Anterior cingulate cortex (tissue), 58 donors: ENCODE measurements around the gene KCNC1.
A peak's percentile ranks its signal among the peaks of the same experiment; 100 is the strongest.

Source experiments
- DNase-seq, 58 donors: peaks; one replicate each; lab custom pipeline; 2025; lab: John Stamatoyannopoulos, UW

The KCNC1 gene

GRCh38 chr11:17750013-17750800 lies 15.6 kb downstream of the KCNC1 start:
- no peak for DNase-seq

GRCh38 chr11:17750801-17751165 lies 16.2 kb downstream of the KCNC1 start:
- no peak for DNase-seq

- DNase-seq, result no peak
Observed at GRCh38 chr11:17751558-17751957, 17.0 kb downstream of the KCNC1 start.

- DNase-seq, result peak in 19 of 58 donors; percentile 14 to 82 (median 40)
Observed at GRCh38 chr11:17752144-17752543, 17.6 kb downstream of the KCNC1 start.

GRCh38 chr11:17753153-17753552 lies 18.6 kb downstream of the KCNC1 start:
- DNase-seq, result no peak

GRCh38 chr11:17753641-17754040 lies 19.1 kb downstream of the KCNC1 start:
- DNase-seq, result peak in 1 of 58 donors; percentile 15

- no peak for DNase-seq
Observed at GRCh38 chr11:17755891-17756290, 21.3 kb downstream of the KCNC1 start.

- peak in 10 of 58 donors; percentile 7 to 39 (median 24) for DNase-seq
Observed at GRCh38 chr11:17760102-17761029, 25.8 kb downstream of the KCNC1 start.

- no peak for DNase-seq
Observed at GRCh38 chr11:17762309-17762974, 27.9 kb downstream of the KCNC1 start.

- peak in 1 of 58 donors; percentile 30 for DNase-seq
Observed at GRCh38 chr11:17763244-17763643, 28.7 kb downstream of the KCNC1 start.

- DNase-seq, result no peak
Observed at GRCh38 chr11:17763703-17764102, 29.1 kb downstream of the KCNC1 start.

GRCh38 chr11:17764446-17765218 lies 30.1 kb downstream of the KCNC1 start:
- no peak for DNase-seq

GRCh38 chr11:17765356-17766072 lies 30.9 kb downstream of the KCNC1 start:
- DNase-seq, result peak in 28 of 58 donors; percentile 5 to 73 (median 36)

GRCh38 chr11:17766073-17766359 lies 31.4 kb downstream of the KCNC1 start:
- DNase-seq, result peak in 1 of 58 donors; percentile 33

- DNase-seq, result no peak
Observed at GRCh38 chr11:17766590-17766989, 32.0 kb downstream of the KCNC1 start.

GRCh38 chr11:17767301-17767885 lies 32.8 kb downstream of the KCNC1 start:
- no peak for DNase-seq

GRCh38 chr11:17767914-17768313 lies 33.3 kb downstream of the KCNC1 start:
- DNase-seq, result no peak

GRCh38 chr11:17768547-17768946 lies 34.0 kb downstream of the KCNC1 start:
- no peak for DNase-seq

GRCh38 chr11:17769218-17769617 lies 34.6 kb downstream of the KCNC1 start:
- DNase-seq, result no peak
